Erythroblast (primary cell): ENCODE results near the gene CDC14C.
"Not testable (repeated sequence)": the region's sequence is repeated elsewhere in the genome, so short reads cannot be mapped to it uniquely, and the experiment has no call there.

Experiments
- DNase-seq, 2 experiments: peaks; one replicate each; lab custom pipeline; 2025; lab: John Stamatoyannopoulos, UW
- GATA1 ChIP-seq: IDR thresholded peaks from 2 replicates; pipeline ENCODE4 v1.6.1; 2011; ENCODE audit warnings: low read depth, mild to moderate bottlenecking, control low read depth, low read length, moderate library complexity
- POLR2A ChIP-seq: IDR thresholded peaks from 2 replicates; pipeline ENCODE4 v1.6.1; 2011; ENCODE audit warnings: mild to moderate bottlenecking, low read length

The CDC14C gene

DNA sequence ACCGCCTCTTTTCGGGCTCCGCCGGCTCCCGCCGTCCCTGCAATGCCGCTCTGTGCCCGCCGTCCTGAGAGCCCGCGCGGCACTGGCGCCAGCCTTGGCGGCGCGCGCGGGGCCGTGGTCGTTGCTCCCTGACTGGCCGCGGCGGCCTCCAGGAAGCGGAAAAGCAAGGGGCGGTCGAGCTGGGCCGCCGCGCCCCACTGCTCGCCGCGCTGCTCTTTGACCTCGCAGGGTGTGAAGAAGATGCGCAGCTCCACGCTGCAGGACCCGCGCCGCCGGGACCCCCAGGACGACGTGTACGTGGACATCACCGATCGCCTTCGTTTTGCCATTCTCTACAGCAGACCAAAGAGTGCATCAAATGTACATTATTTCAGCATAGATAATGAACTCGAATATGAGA lies at the start of gene CDC14C:
Gene CDC14C, plus strand, starts transcription at position 115 of the 400 bp plus-strand sequence. Its CDS starts 126 bp downstream, at position 241.
- DNase-seq, result no peak

DNA sequence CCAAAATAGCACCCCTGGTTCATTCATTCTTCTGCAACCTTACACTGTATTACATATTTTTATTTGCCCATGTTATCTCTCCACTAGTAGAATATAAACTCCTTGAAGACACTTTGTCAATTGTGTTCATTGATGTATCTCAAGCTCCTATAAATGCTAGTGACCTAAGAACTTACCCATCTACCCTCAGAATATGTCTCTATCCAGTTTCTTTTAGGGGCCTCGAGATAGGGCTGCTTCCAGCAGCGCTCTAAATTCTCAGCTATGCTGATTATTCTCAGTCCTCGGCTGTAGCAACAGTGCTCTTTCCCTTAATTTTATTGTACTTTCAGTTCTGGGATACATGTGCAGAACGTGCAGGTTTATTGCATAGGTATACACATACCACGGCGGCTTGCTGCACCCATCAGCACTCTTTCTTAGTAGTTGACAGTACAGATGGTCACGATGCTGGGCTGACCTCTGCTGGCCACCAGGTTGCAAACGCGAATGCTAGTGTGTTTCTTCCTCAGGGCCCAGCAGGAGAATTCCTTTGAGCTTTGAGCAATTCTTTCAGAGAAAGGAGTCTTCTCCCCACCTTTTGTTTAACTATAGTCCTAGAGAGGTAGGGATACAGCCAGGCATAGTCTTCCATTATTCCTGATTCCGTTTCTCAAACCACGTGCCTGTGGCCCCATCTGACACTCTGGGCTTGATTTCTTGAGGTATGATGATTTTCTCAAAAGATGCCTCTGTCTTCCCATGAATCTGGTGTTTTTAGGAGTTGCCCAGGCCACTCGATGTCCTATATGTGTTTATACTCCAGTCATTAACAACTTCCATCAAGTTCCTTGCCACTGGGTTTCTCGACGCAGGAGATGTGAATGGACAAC lies 49.1 kb upstream of the CDC14C start:
- TF ChIP-seq POLR2A, result no peak
- TF ChIP-seq GATA1, result no peak
- no peak for DNase-seq

More for the DNA sequence above, at the start of gene CDC14C:
- TF ChIP-seq POLR2A, result no peak

DNA sequence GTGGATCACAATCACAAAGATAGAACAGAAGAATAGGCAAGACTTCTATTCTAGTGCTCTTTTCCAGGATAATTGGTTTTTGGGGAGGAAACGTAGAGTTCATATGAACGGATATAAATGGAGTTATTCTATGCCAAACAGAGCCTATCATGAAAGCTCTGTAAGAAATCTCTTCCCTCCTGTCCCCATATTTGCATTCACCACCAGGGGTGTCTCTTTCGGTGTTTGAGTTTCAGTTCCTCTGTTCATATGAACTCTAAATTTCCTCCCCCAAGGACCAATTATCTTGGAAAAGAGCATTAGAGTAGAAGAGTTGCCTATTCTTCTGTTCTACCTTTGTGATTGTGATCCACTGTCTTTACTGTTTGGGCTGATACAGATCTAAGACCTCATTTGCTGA lies 48.3 kb upstream of the CDC14C start:
- no peak for TF ChIP-seq GATA1
- TF ChIP-seq POLR2A, result no peak
- no peak for DNase-seq

DNA sequence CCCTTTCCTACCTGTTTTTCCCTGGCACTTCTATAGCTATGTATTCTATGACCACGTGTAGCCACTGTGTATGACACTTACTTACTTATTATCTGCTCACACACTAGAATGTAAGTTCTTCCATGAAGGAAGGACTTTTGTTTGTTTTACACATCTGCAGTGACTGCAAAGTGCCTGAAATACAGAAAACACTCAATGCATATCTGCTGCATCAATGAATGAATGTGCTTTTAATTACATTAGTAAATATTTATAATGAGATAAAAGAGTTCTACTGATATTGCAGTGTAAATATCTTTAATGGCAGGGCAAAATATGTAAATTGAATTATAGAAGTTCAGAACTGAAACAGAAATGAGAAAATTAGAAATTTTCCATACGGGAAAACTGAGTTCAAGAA lies 43.5 kb upstream of the CDC14C start:
- DNase-seq, result no peak
- TF ChIP-seq GATA1 (no peak), POLR2A (no peak)

DNA sequence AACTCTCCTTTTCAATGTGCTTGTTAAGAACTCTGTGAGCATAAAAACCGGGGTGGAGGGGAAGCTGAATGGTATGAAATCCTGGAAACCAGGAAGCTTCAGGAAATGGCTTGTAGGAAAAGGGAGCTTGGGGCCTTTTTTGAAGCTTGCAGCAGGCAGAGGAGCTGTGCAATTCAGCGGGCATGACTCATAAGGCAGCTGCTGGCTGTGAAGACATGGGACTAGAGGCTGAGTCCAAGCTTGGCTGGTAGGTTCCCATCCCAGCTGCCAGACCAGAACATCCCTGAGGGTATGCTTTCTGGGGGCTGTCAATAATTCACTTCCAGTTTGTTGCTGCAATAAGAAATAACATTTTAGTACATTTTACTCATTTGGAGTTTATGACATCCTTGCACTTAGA lies 36.8 kb upstream of the CDC14C start:
- TF ChIP-seq POLR2A, result no peak
- TF ChIP-seq GATA1, result no peak
- no peak for DNase-seq

DNA sequence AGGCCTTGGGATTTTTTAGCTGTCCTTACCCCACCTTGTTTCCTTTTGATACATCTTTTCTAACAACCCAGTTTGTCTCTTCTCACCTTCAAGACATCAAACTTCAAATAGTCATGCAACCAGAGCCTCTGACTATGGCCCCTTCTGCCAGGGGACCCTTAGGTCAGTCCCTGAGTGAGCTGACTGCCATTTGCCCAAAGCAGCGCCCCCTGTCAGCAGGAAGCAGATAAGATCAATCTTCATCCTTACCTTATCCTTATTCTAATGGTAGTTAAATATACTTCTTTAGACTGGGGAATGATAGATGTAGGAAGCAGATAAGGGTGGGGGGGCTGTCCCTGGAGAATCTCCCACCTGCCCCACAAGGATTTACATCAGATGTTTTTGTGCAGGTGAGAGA lies 29.8 kb upstream of the CDC14C start:
- DNase-seq, result no peak
- TF ChIP-seq GATA1, result no peak
- no peak for TF ChIP-seq POLR2A

DNA sequence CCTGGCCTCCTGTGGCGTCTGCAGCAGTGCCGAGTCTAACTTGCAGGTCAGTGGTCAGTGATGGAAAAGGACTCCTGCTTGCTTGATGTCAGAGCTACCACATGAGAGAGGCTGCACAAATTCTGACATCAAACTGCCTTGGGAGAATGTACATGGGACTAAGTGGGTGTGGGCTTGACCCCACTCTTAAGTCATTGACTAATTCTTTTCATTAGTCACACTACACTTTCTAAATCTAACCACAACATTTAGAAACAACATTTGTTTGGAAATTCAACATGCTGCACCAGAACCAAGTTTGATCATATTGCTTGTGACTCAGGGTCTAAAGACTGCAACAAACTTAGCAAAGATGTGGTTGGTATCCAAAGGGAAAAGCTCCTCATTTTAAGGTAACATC lies 24.4 kb upstream of the CDC14C start:
- TF ChIP-seq POLR2A (no peak), GATA1 (no peak)
- no peak for DNase-seq

DNA sequence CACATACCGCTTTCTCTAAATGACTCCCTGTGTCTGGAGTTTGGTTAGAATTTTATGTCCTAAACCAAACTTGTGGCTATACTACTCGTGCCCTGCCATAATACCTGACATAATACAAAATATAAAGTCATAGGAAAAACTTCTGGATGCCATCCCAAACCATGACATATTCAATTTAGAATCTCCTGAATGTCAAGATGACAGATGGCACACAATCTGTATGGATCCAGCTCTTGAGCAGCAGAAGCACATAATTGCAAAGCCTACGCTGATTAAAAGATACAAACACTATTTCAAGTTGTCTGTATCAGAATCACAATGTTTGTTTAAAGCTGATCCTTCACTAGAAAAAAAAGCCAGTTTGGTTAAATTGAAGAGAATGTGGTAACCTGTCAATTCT lies 22.4 kb upstream of the CDC14C start:
- DNase-seq, result no peak
- TF ChIP-seq POLR2A (no peak), GATA1 (no peak)

DNA sequence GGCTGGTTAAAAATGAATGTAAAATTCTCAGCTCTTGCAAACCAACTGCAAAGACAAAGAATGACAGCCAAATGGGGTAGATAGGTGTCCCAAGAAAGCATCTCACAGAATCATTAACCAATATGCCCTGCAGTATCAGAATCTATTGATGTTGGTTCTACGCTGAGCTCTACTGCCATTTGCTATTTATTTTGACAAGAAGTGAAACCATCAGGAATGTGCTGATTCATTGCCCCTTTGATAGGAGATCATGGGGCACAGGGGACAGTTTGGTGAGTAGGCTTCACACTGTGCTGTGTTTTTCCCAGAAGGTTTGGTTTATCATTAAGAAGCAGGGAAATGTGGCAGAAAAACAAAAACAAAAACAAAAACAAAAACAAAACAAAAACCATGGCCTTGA lies 19.4 kb upstream of the CDC14C start:
- no peak for TF ChIP-seq POLR2A
- TF ChIP-seq GATA1, result no peak
- DNase-seq, result no peak

DNA sequence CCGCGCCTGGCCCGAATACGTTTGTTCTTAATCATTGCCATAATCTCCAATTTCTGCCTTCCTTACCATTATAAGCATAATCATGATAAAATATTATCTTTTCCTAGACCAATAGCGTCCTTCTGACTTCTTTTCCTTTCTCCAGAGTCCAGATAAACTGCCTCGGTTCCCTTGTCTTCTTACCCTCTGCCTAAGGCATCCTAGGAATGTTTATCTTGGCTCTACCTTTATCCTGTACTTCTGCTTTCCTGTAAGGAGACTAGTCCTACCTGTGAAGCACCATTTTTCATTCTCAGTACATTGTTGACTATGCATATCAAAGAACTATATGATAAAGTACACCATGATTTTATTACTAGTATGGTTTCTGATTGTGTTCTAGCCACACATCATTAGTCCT lies 18.7 kb upstream of the CDC14C start:
- not testable (repeated sequence) for DNase-seq

DNA sequence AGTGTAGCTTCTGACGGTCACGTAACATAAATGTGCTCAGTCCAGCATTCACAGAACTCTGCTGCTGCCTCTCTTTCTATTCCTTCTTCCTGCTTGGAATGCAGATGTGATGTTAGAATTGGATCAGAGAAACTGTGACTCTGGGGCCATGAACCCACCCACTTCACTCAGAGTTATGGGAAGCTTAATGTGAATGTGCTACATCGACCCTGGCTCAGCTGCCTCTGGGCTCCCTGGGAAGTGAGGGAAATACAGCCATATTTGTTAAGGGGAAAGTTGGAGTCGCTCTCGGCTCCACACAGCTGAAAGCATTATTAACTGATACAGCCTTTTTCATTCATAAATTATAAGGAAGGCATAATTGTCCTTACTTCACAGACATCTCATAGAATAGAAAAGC lies 14.5 kb upstream of the CDC14C start:
- not testable (repeated sequence) for DNase-seq

DNA sequence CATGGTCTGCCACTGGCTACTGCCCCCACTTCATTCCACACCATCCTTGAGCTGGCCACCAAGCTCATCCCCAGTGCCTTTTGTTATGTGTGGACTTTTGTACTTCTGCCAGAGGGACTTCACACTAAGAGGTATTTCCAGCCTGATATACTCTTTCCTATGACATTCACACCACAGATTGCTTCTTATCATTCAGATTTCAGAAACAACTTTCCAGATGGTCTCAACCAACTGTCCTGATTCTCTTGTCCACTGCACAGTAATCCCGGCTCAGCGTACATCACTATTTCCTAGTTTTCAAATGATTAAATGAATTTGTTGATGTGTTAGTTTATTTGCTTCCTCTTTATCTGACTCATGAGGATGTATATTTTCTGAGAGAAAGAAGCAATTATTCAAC lies 7.1 kb downstream of the CDC14C start:
- DNase-seq, result no peak

DNA sequence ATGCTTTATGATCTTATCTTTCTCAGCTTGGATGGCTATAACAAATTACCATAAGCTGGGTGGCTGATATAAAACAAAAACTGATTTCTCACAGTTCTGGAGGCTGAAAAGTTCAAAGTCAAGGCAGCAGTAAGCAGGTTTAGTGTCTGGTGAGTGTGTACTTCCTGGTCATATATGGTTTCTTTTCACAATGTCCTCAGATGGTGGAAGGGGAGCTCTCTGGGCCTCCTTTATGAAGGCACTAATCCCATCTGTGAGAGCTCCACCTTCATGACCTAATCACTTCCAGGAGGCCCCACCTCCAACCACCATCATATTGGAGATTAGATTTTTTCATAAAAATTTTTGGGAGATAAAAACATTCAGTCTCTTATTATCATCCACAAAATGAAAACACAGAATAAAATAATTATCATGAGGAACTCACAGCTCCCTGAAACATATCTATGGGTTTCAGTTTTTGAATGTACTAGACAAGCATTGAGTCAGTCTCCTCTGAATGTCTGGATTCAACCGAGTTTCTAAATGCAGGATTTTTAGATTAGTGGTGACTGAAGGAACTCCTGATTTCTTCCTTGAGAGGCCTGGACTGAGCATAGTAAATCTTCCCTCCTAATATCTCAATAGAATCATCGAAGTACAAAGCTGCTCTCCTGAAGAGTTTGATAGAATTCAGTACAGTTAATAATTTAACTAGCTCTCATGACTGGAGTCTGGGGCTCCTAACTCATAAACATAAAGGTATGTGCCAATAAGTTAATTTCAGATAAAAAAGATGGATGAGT lies 8.0 kb downstream of the CDC14C start:
- no peak for DNase-seq
- TF ChIP-seq POLR2A (no peak), GATA1 (no peak)

More for the DNA sequence above, 7.1 kb downstream of the CDC14C start:
- TF ChIP-seq POLR2A (no peak), GATA1 (no peak)

DNA sequence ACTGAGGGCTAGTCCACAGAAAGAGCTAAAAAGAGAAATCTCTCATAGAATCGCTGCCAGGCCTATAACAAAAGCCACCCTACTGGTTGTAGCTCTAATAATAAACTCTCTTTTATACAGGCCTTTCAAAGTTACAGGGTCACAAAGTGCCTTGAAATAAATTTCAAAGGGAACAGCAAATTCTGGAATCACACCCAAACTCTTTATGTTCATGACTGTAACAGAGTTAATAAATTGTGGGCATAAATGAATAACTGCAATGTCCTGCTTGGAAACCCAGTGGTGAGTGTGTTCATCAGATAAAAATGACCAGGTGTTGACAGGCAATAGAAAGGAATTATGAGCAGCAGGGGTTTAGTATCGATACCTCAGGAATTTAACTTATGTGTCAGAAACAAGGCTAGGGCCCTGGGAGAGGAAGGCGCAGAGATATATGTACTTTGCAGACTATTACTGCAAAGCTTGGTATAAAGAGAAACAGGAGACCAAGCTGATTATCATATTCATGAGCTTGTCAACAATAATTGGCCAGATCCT lies 9.3 kb downstream of the CDC14C start:
- no peak for DNase-seq
- no peak for TF ChIP-seq GATA1
- TF ChIP-seq POLR2A, result no peak
